A549 (cell line): ENCODE measurements around the gene FAM13A.

ENCODE experiments used
- ESRRA ChIP-seq: fragments of 150-350 bp; IDR thresholded peaks from 2 replicates; pipeline ENCODE4 v1.6.1; 2014; ENCODE audit warnings: mild to moderate bottlenecking, low read length, borderline replicate concordance
- JUN ChIP-seq, 2 experiments: fragments of >200 bp; sonication (Bioruptor Twin); formaldehyde crosslinking; IDR thresholded peaks; 2 replicates in 1 of 2; 3 replicates in 1 of 2; pipeline ENCODE4 v1.6.1; 2016 to 2017
- KDM1A ChIP-seq: fragments of 200-600 bp; sonication (generic); IDR thresholded peaks from 2 replicates; pipeline ENCODE4 v1.6.1; 2016; ENCODE audit warnings: low read depth, mild to moderate bottlenecking
- MAX ChIP-seq: IDR thresholded peaks from 2 replicates; pipeline ENCODE4 v1.6.1; 2012
- MYC ChIP-seq: IDR thresholded peaks from 2 replicates; pipeline ENCODE4 v1.6.1; 2012; ENCODE audit warnings: mild to moderate bottlenecking, inconsistent platforms, low read length, improper control_type of control experiment, borderline replicate concordance
- PHF8 ChIP-seq: fragments of 200-600 bp; sonication (generic); IDR thresholded peaks from 2 replicates; pipeline ENCODE4 v1.6.1; 2016; ENCODE audit warnings: low read depth, mild to moderate bottlenecking, antibody characterized with exemption, moderate library complexity, borderline replicate concordance
- POLR2A ChIP-seq: IDR thresholded peaks from 2 replicates; pipeline ENCODE4 v1.6.1; 2012; ENCODE audit warnings: mild to moderate bottlenecking, low read length
- REST ChIP-seq: fragments of 200-600 bp; sonication (generic); IDR thresholded peaks from 2 replicates; pipeline ENCODE4 v1.6.1; 2016; ENCODE audit warnings: antibody characterized with exemption, mild to moderate bottlenecking, moderate library complexity
- RNF2 ChIP-seq: fragments of 200-600 bp; sonication (generic); IDR thresholded peaks from 2 replicates; pipeline ENCODE4 v1.6.1; 2016; ENCODE audit warnings: low read depth, mild to moderate bottlenecking, antibody characterized with exemption, moderate library complexity, borderline replicate concordance
- TF ChIP-seq, protein P1 (sequence below): fragments of >200 bp; sonication (Bioruptor Twin); formaldehyde crosslinking; IDR thresholded peaks from 3 replicates; pipeline ENCODE4 v1.5.1; 2016
- TF ChIP-seq, protein P2 (sequence below): fragments of 150-350 bp; IDR thresholded peaks from 2 replicates; pipeline ENCODE4 v1.6.1; 2014; ENCODE audit warnings: low read depth, mild to moderate bottlenecking, low read length

- TF ChIP-seq, protein P1, sequence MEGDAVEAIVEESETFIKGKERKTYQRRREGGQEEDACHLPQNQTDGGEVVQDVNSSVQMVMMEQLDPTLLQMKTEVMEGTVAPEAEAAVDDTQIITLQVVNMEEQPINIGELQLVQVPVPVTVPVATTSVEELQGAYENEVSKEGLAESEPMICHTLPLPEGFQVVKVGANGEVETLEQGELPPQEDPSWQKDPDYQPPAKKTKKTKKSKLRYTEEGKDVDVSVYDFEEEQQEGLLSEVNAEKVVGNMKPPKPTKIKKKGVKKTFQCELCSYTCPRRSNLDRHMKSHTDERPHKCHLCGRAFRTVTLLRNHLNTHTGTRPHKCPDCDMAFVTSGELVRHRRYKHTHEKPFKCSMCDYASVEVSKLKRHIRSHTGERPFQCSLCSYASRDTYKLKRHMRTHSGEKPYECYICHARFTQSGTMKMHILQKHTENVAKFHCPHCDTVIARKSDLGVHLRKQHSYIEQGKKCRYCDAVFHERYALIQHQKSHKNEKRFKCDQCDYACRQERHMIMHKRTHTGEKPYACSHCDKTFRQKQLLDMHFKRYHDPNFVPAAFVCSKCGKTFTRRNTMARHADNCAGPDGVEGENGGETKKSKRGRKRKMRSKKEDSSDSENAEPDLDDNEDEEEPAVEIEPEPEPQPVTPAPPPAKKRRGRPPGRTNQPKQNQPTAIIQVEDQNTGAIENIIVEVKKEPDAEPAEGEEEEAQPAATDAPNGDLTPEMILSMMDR, result no peak
- TF ChIP-seq POLR2A (no peak), REST (no peak), JUN (IDR thresholded peaks at IDR 0.05) (no peak), KDM1A (no peak), PHF8 (no peak), MYC (no peak), MAX (no peak), RNF2 (no peak), ESRRA (no peak)
- TF ChIP-seq, protein P2, sequence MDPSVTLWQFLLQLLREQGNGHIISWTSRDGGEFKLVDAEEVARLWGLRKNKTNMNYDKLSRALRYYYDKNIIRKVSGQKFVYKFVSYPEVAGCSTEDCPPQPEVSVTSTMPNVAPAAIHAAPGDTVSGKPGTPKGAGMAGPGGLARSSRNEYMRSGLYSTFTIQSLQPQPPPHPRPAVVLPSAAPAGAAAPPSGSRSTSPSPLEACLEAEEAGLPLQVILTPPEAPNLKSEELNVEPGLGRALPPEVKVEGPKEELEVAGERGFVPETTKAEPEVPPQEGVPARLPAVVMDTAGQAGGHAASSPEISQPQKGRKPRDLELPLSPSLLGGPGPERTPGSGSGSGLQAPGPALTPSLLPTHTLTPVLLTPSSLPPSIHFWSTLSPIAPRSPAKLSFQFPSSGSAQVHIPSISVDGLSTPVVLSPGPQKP, result no peak
Observed at GRCh38 chr4:88908521-88908920, 148.5 kb downstream of the FAM13A start.
